HCT116 (cell line): Measurements from ENCODE around the gene ZNRF3. TPM values are rescaled to one million over a fixed set of nuclear protein-coding genes. Genes with fewer than 3 reads are reported as not detected.

Source experiments
- ATAC-seq: fragments of 200-7000 bp; cut with Tn5 transposase; 2 replicates; pipeline ENCODE4 v1.9.1; 2020; ENCODE audit warnings: mild to moderate bottlenecking, moderate library complexity
- BruUV-seq: library from RNA; stranded (reverse); fragments of 400-500 nt; replicated peaks from 2 replicates; lab custom pipeline; 2021; lab: Mats Ljungman, UMichigan
- CTCF ChIA-PET: fragments of 300-600 bp; sonication (Branson Sonifier 250); formaldehyde crosslinking; loops from one replicate; lab custom pipeline; 2021; ENCODE audit warnings: antibody characterized with exemption; lab: Charles Lee
- POLR2A ChIA-PET: fragments of 300-600, 350-600 bp; sonication (Branson Sonifier 250); formaldehyde crosslinking; loops from one replicate; lab custom pipeline; 2021; ENCODE audit warnings: antibody characterized with exemption; lab: Charles Lee
- RAD21 ChIA-PET, 2 experiments: fragments of 300-600 bp; sonication (Branson Sonifier 250); formaldehyde crosslinking; loops; one replicate each; lab custom pipeline; 2023; ENCODE audit warnings: low total read pairs in 2 of 2; ENCODE audit not compliant: uncharacterized antibody in 2 of 2, unreplicated experiment in 2 of 2, low non-redundant PET in 1 of 2; lab: Charles Lee
- DNase-seq: peaks from one replicate; pipeline ENCODE4 v3.0.0-alpha.2; 2010; ENCODE audit warnings: low read depth, low spot score
- H2AFZ ChIP-seq: fragments of 200-600 bp; shearing (Covaris generic), sonication (generic); 2 replicates; pipeline ENCODE4 v1.6.1; 2017; ENCODE audit warnings: low read depth, mixed run types, mixed read lengths, antibody characterized with exemption, low read length; ENCODE audit not compliant: poor library complexity, severe bottlenecking
- H3K27ac ChIP-seq: 2 replicates; pipeline ENCODE4 v1.5.1; 2012; ENCODE audit warnings: low read depth, low read length
- H3K27me3 ChIP-seq: fragments of 200-600 bp; sonication (generic); 2 replicates; pipeline ENCODE4 v1.6.1; 2016; ENCODE audit warnings: mixed run types, low read length, mixed read lengths; ENCODE audit not compliant: insufficient read depth
- H3K36me3 ChIP-seq, 2 experiments: fragments of 200-500 bp in 1 of 2; fragments of 200-600 bp in 1 of 2; sonication (Bioruptor generic) in 1 of 2; sonication (generic) in 1 of 2; 2 replicates each; pipeline versions ENCODE4 v1.5.1 to v1.6.1; 2014 to 2016; ENCODE audit warnings: low read length in 2 of 2, inconsistent platforms in 1 of 2, mixed read lengths in 1 of 2, mixed run types in 1 of 2; ENCODE audit not compliant: insufficient read depth in 2 of 2, control insufficient read depth in 1 of 2
- H3K4me1 ChIP-seq, 2 experiments: fragments of 200-600 bp in 1 of 2; sonication (generic) in 1 of 2; 2 replicates each; pipeline versions ENCODE4 v1.5.1 to v1.6.1; 2012 to 2017; ENCODE audit warnings: low read length in 2 of 2, inconsistent platforms in 1 of 2, mild to moderate bottlenecking in 1 of 2, mixed read lengths in 1 of 2, mixed run types in 1 of 2, moderate library complexity in 1 of 2; ENCODE audit not compliant: insufficient read depth in 2 of 2, control insufficient read depth in 1 of 2
- H3K4me2 ChIP-seq: fragments of 200-600 bp; sonication (generic); 2 replicates; pipeline ENCODE4 v1.6.1; 2017; ENCODE audit warnings: mixed run types, low read length, mixed read lengths
- H3K4me3 ChIP-seq, 2 experiments: fragments of 200-600 bp in 1 of 2; sonication (generic) in 1 of 2; replicated peaks in 1 of 2; 2 replicates each; pipeline ENCODE4 v1.5.1; 2011 to 2016; ENCODE audit warnings: low read length in 2 of 2, control low read depth in 1 of 2, low read depth in 1 of 2, mild to moderate bottlenecking in 1 of 2, mixed read lengths in 1 of 2, mixed run types in 1 of 2
- H3K79me2 ChIP-seq: fragments of 200-600 bp; sonication (generic); 2 replicates; pipeline ENCODE4 v1.6.1; 2017; ENCODE audit warnings: mild to moderate bottlenecking, mixed run types, low read length, moderate library complexity, mixed read lengths; ENCODE audit not compliant: insufficient read depth
- H3K9ac ChIP-seq: fragments of 200-600 bp; sonication (generic); 2 replicates; pipeline ENCODE4 v1.6.1; 2016; ENCODE audit warnings: low read length, mixed read lengths
- H3K9me2 ChIP-seq: fragments of 200-600 bp; sonication (generic), shearing (Covaris generic); 2 replicates; pipeline ENCODE4 v1.6.1; 2017; ENCODE audit warnings: mixed run types, mild to moderate bottlenecking, moderate library complexity; ENCODE audit not compliant: insufficient read depth
- H3K9me3 ChIP-seq, 2 experiments: fragments of 200-500 bp in 1 of 2; fragments of 200-600 bp in 1 of 2; sonication (Bioruptor generic) in 1 of 2; sonication (generic) in 1 of 2; 2 replicates each; pipeline ENCODE4 v1.6.1; 2014 to 2017; ENCODE audit warnings: low read length in 2 of 2, mixed read lengths in 2 of 2, inconsistent platforms in 1 of 2, low read depth in 1 of 2, mild to moderate bottlenecking in 1 of 2, mixed run types in 1 of 2, moderate library complexity in 1 of 2; ENCODE audit not compliant: control insufficient read depth in 1 of 2, insufficient read depth in 1 of 2
- H4K20me1 ChIP-seq: fragments of 200-600 bp; sonication (generic), shearing (Covaris generic); 2 replicates; pipeline ENCODE4 v1.6.1; 2017; ENCODE audit warnings: mixed run types, mild to moderate bottlenecking, moderate library complexity; ENCODE audit not compliant: insufficient read depth
- ATF3 ChIP-seq: IDR thresholded peaks from 2 replicates; pipeline ENCODE4 v1.6.1; 2012
- CBX3 ChIP-seq: IDR thresholded peaks from 2 replicates; pipeline ENCODE4 v1.6.1; 2012; ENCODE audit warnings: low read depth
- CEBPB ChIP-seq: IDR thresholded peaks from 2 replicates; pipeline ENCODE4 v1.6.1; 2012; ENCODE audit warnings: low read depth
- CTCF ChIP-seq, 3 experiments: fragments of 200-600 bp in 1 of 3; sonication (generic) in 1 of 3; IDR thresholded peaks in 2 of 3; conservative IDR thresholded peaks in 1 of 3; 2 replicates each; pipeline ENCODE4 v1.5.1; 2012 to 2017; ENCODE audit warnings: low read depth in 2 of 3, low read length in 2 of 3, antibody characterized with exemption in 1 of 3, borderline replicate concordance in 1 of 3, control low read depth in 1 of 3, mild to moderate bottlenecking in 1 of 3, mixed read lengths in 1 of 3, mixed run types in 1 of 3, moderate library complexity in 1 of 3; ENCODE audit not compliant: insufficient read depth in 1 of 3
- EGR1 ChIP-seq: IDR thresholded peaks from 2 replicates; pipeline ENCODE4 v1.6.1; 2012; ENCODE audit warnings: low read depth
- ELF1 ChIP-seq: IDR thresholded peaks from 2 replicates; pipeline ENCODE4 v1.6.1; 2012; ENCODE audit warnings: low read depth, borderline replicate concordance
- EZH2 ChIP-seq: fragments of 200-600 bp; sonication (generic); IDR thresholded peaks from 2 replicates; pipeline ENCODE4 v1.6.1; 2017; ENCODE audit warnings: antibody characterized with exemption, mixed run types
- EZH2phosphoT487 ChIP-seq: fragments of 200-600 bp; IDR thresholded peaks from 2 replicates; pipeline ENCODE4 v1.6.1; 2018; ENCODE audit warnings: antibody characterized with exemption, borderline replicate concordance
- FOSL1 ChIP-seq: IDR thresholded peaks from 2 replicates; pipeline ENCODE4 v1.6.1; 2012; ENCODE audit warnings: low read depth
- JUND ChIP-seq: IDR thresholded peaks from 2 replicates; pipeline ENCODE4 v1.6.1; 2012
- POLR2A ChIP-seq: IDR thresholded peaks from 2 replicates; pipeline ENCODE4 v1.7.0; 2011; ENCODE audit warnings: borderline replicate concordance; ENCODE audit not compliant: insufficient read depth, insufficient read length; ENCODE audit errors: extremely low read depth
- POLR2AphosphoS5 ChIP-seq: IDR thresholded peaks from 2 replicates; pipeline ENCODE4 v1.6.1; 2011; ENCODE audit warnings: mild to moderate bottlenecking, low read depth, low read length, moderate library complexity
- RAD21 ChIP-seq: IDR thresholded peaks from 2 replicates; pipeline ENCODE4 v1.6.1; 2012; ENCODE audit warnings: low read depth, mild to moderate bottlenecking
- SIN3A ChIP-seq: IDR thresholded peaks from 2 replicates; pipeline ENCODE4 v1.6.1; 2012; ENCODE audit warnings: low read depth
- SP1 ChIP-seq: IDR thresholded peaks from 2 replicates; pipeline ENCODE4 v1.6.1; 2012; ENCODE audit warnings: low read depth
- SRF ChIP-seq: IDR thresholded peaks from 2 replicates; pipeline ENCODE4 v1.6.1; 2012; ENCODE audit warnings: low read depth
- TCF7L2 ChIP-seq: IDR thresholded peaks from 2 replicates; pipeline ENCODE4 v1.7.0; 2011; ENCODE audit warnings: borderline replicate concordance, inconsistent platforms; ENCODE audit not compliant: insufficient read depth, insufficient read length; ENCODE audit errors: extremely low read depth
- ZBTB33 ChIP-seq: IDR thresholded peaks from 2 replicates; pipeline ENCODE4 v1.6.1; 2011; ENCODE audit warnings: mild to moderate bottlenecking, low read length, moderate library complexity; ENCODE audit not compliant: insufficient replicate concordance; ENCODE audit errors: extremely low read depth
- ZFX ChIP-seq: fragments of 450-650 bp; IDR thresholded peaks from 2 replicates; pipeline ENCODE4 v1.6.1; 2017
- intact Hi-C: fragments of 100-400 bp; cut with micrococcal nuclease; formaldehyde crosslinking; loops from 2 replicates; pipeline ENCODE4 v1.10.0; 2022
- total RNA-seq: library from RNA; stranded (reverse); gene quantifications from one replicate; pipeline ENCODE4 v1.2.1, GENCODE V29; 2021; ENCODE audit not compliant: unreplicated experiment
- TF ChIP-seq, protein P1 (sequence below): IDR thresholded peaks from 2 replicates; pipeline ENCODE4 v1.6.1; 2012

Gene ZNRF3
- total RNA-seq, 1 experiment from 2014 or later, result 12.2 TPM

DNA sequence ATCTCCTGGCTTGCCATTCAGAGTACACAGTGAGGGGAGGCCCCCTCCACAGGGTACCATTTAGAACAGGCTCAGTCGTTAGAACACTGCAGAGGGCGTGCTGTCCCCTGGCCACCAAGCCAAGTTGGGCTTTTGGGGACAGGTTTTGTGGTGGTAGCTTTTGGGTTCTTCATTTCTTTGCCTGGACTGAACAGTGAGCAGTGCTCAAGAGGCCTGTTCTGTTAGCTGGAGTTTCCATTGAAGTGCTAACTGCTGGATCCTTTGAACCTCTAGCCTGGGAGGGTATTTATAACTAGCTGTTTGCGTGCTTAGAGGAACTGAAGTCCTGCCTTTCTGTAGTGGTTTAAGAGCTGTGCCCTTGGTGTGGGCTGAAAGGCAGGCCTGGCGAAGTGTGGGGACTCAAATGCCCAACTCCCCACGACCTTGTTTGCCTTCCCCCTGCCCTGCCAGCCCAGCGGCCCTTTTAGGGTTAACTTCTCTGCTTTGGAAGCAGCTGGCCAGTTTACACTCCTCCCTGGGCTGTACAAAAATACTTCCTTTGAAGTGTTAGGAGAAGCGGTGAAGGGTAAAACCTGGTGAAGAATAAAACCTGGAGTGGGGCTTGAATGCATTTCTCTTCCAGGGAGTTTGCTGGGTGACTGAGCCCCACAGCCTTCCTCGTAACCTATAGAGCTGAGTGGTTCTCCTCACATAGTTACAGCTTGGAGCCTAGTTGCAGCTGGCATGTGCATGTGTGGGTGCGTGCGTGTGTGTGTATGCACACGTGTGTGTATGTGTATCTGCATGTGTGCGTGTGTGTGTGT lies 34.6 kb downstream of the ZNRF3 start (continued):
- TF ChIP-seq EGR1, result no peak
- peak; percentile 98 for TF ChIP-seq TCF7L2
- peak; percentile 87 for TF ChIP-seq SP1
- no peak for TF ChIP-seq RAD21
- no peak for TF ChIP-seq SRF

DNA sequence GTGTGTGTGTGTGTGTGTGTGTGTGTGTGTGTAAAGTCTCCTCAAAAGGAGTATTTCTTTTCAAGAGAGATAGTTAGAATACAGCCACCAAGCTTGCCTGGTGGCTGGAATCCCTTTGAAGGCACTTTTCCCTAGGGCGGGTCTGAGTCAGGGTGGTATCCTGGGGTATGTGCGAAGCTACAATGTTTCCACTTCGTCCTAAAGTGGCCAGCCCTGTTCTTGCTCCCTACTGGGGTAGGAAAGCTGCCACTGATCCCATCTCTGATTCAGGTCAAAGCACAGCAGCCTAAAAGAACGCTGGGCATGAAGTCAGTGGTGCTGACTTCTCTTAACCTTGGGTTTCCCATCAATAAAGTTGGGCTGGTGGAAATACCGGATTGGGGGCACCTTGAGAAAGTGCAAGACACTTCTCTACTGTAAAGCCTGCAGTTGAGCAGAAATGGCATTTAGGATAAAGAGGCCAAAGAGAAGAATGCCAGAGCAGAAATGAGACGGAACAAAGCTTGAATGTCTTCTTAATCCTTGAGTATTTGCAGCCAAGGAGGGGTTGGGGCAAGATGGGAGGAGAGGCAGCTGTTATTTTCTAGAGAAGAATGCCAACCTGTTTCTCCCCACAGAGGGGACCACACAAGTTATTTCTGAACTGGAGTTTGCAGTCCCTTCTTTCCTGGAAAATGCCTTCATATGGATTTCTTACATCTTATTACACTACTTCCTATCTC lies 35.3 kb downstream of the ZNRF3 start:
- H3K4me3 ChIP-seq, result peak overlapping the region in 1 of 2 experiments; percentile 31; a peak in 2 of 4 replicates
- peak overlapping the region; percentile 31; the same call in 1 of the 2 replicates for H3K9ac ChIP-seq
- peak overlapping the region; percentile 56 for H3K27ac ChIP-seq
- intact Hi-C loops, result loop anchor here (1.0 kb wide), 1 partner anchor 113 kb away; no protein-coding TSS in a partner anchor
- no TSS peak for BruUV-seq
- no peak for DNase-seq
- no peaks in the 10 kb centered on the region for H3K9me2 ChIP-seq
- H2AFZ ChIP-seq, result no peak overlapping the region
- H3K4me1 ChIP-seq, result peaks cover 82 to 92% of the 10 kb centered on the region in 2 experiments
- no peaks in the 10 kb centered on the region for H3K9me3 ChIP-seq
- CTCF ChIA-PET, result interaction anchor here (0.7 to 1.6 kb wide), 3 partner anchors 112 to 318 kb away, joined by 3 to 4 read pairs (median 4); no protein-coding TSS in a partner anchor
- peak; percentile 57 for ATAC-seq
- RAD21 ChIA-PET, result interaction anchor here in 1 of 2 experiments (2.6 kb wide), 1 partner anchor 112 kb away, joined by 12 read pairs; no protein-coding TSS in a partner anchor
- peak overlapping the region; percentile 69 for H3K4me2 ChIP-seq
- POLR2A ChIA-PET, result interaction anchor here (2.0 kb wide), 1 partner anchor 112 kb away, joined by 16 read pairs; no protein-coding TSS in a partner anchor
- H4K20me1 ChIP-seq, result no peaks in the 10 kb centered on the region
- peaks cover 81% of the 10 kb centered on the region for H3K79me2 ChIP-seq
- H3K36me3 ChIP-seq, result no peaks in the 10 kb centered on the region
- no peaks in the 10 kb centered on the region for H3K27me3 ChIP-seq
- TF ChIP-seq SIN3A (no peak), FOSL1 (no peak), CBX3 (no peak), JUND (no peak), POLR2A (no peak), CEBPB (no peak), POLR2AphosphoS5 (no peak), ELF1 (no peak), SRF (no peak), EGR1 (no peak), ATF3 (no peak), ZBTB33 (no peak), EZH2 (no peak), RAD21 (no peak), EZH2phosphoT487 (no peak), ZFX (no peak), CTCF (IDR thresholded peaks at IDR 0.05 in 2 of 3, conservative IDR thresholded peaks at IDR 0.05 in 1 of 3; ENCODE audit: borderline replicate concordance in 1 of 3, insufficient read depth in 1 of 3, low read depth in 2 of 3, low read length in 2 of 3) (no peak)
- TF ChIP-seq, protein P1, sequence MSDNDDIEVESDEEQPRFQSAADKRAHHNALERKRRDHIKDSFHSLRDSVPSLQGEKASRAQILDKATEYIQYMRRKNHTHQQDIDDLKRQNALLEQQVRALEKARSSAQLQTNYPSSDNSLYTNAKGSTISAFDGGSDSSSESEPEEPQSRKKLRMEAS, result no peak
